Adipose tissue (tissue), 3 donors: ENCODE results near the gene PRG2. TPM values are rescaled to one million over a fixed set of nuclear protein-coding genes. Genes with fewer than 3 reads are reported as not detected.

Source experiments
- H3K27ac ChIP-seq: one replicate; pipeline ENCODE4 v1.5.1; 2013; ENCODE audit warnings: low read depth, low read length
- WGBS, 3 donors: extraction: QIAGEN DNeasy Blood & Tissue Kit; methylation state at CpG; one replicate each; pipeline ENCODE4 v1.1.7; 2013; 5-methylcytosine and 5-hydroxymethylcytosine counted together
- polyA plus RNA-seq, 3 donors: library from polyadenylated mRNA; stranded (reverse); fragments of 200-250 nt; gene quantifications; one replicate each; pipeline ENCODE4 v1.2.3, GENCODE V29; 2013
- donor health status: healthy with polysubstance abuse.
- donor health status: Bipolar disorder and iron deficiency.
- donor health status: healthy.

Gene PRG2
- polyA plus RNA-seq, 3 donors: 0.13 to 0.79 (median 0.13) TPM

DNA sequence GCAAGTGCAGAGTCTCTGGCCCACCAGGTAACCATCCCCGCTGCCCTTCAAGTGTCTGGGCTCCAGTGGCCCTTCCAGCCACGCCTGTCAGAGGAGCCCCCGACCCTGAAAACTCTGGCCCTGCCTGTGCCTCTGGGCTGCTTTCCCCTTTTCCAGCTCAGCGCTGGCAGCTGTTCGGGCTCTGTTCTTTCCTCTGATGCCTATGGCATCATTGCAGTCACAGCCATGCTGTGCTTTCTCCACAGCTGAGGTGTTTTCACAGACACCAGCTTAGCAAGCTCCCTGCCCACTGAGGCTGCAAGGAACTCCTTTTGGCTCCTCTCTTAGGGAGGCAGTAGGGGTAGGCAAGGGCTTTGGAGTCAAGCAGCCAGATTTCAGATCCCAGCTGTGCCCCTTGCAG lies 31.1 kb downstream of the PRG2 start:
- H3K27ac ChIP-seq: no peak overlapping the region
- 79 to 89% (median 83%) methylated on average over 5 of the region's 5 CpGs for WGBS, 3 donors

DNA sequence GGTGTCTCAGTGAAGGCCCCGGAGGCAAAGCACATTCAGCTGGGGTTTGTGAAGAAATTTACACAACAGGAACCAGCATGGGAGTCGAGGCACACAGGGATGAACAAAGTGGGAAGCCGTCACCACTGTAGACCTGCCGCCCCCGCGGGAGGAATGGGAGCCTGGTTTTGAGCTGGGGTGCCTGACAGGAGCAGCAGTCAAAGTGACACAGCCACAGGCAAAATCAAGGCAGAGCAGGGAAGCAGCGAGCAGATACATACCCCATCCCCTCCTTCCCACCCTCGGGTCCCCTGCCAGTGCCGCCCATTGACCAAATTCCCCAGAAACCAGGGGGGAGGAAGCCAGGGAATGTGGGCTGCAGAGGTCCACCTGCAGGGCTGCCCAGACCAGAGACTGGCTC lies 31.5 kb downstream of the PRG2 start:
- no peak overlapping the region for H3K27ac ChIP-seq
- 76 to 81% (median 80%) methylated on average over 6 to 9 of the region's 9 CpGs for WGBS, 3 donors

DNA sequence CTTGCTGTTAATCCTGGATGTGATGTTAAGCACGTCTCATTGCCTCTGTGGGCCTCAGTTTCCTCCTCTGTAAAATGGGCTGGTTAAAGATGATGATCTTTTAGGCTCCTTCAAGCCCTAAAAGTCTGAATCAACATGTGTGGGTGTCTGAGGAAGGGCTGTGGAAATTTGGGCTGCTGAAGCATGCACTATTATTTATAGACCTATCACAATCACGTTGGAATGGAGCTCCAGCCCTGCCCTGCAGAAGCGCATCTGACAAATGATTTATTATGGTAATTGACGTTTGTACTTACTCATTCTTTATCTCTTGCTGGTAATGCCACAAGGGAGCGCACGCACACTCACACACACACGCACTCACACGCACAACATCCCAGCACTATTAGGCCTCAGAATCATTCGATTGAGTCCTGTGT lies 31.9 kb downstream of the PRG2 start:
- WGBS, 3 donors: 68 to 73% (median 71%) methylated on average over 9 of the region's 9 CpGs
- no peak overlapping the region for H3K27ac ChIP-seq

DNA sequence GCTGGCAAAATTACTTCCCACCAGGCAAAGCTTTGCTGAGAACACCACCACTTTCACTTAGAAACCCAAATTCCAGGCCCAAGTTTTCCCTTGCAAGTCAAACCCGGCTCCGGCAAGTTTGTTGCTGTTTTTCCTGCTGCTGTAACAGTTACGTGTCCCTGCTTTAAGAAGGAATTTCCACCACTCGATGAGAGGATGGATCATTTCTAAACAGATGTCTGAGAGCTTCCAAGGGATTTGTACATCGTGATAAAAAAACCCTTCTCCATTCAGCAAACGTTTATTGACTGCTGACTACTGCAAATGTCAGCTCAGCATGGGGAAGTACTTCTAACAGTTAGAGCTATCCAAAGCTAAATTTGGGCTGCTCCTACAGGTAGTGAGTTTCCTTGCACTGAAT lies 32.6 kb downstream of the PRG2 start:
- no peak overlapping the region for H3K27ac ChIP-seq
- 29 to 62% (median 33%) methylated on average over 6 of the region's 6 CpGs for WGBS, 3 donors

DNA sequence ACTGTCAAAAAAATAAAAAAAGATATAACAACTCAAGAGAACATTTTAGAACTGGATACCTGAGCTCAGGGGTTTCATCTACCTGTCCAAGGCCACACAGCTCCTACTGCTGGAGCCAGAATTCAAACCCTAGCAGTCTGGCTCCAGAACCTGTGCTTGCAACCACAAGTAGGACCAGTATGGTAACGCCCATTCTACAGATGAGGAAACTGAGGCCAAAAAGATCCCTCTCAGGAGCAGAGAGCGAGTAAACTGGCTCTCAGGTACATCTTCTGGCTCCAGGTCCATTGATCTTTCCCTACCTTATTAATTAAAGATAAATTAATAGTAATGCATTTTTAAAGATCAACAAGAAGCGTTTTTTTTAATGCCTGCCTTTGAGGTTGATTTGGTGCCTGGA lies 33.1 kb downstream of the PRG2 start:
- no peak overlapping the region for H3K27ac ChIP-seq
- WGBS, 3 donors: 90 to 93% (median 90%) methylated on average over 3 of the region's 3 CpGs

DNA sequence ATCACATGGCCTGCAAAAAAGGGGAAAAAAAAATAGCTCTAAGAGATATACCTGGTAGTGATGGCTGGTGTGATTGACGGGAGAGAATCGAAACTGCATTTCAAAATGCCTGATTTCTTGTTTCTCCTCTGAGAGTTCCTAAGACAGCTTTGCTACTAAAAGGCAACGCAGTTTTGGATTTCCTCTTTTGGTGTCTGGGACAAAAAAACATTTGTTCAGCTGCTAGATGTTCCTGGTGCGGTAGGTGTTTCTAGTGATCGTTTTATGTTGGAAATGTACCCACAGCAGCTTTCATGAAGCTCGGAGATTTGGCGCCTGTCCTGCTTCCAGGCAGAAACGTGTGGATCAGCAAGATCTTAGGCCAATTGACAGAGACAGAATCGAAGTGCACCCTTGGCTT lies 34.2 kb downstream of the PRG2 start:
- H3K27ac ChIP-seq: no peak overlapping the region

DNA sequence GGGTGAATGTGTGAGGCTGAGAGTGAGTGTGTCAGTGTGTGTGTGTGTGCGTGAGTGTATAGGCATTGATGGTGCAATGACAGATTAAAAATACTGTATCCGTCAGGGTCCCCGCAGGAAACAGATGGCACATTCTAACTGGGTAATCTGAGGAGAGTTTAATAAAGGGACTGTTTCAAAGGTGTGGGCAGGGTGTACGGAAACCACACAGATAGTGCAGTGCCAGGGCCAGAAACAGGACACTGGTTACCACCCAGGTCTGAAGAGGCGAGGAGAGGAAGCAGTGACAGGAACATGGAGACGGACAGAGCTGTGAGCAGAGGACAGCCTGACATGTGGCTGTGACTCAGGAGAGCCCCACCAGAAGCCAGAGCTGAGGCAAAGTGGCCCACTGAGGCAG lies 35.8 kb downstream of the PRG2 start:
- 56 to 83% (median 71%) methylated on average over 6 of the region's 6 CpGs for WGBS, 3 donors

More for the DNA sequence above, 34.2 kb downstream of the PRG2 start:
- 43 to 52% (median 51%) methylated on average over 9 of the region's 9 CpGs for WGBS, 3 donors

DNA sequence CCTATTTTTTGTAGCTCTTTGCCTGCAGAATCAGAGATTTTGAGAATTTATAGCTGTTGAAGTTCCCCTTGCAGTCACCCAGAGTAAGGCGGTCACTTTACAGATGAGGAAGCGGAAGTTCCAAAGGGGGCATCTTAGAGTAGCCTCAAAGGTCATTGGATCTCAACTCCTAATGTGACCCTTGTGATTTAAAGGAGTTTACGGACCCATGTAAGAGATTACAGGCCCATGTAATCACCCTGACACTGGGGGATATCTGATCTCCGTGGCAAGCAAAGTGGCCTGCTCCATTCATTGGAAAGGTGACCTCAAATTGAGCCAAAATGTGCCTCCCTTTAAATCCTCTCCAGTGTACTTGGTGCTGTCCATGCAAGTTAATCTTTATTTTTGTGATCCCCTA lies 36.6 kb downstream of the PRG2 start:
- WGBS, 3 donors: 68 to 86% (median 69%) methylated on average over 4 of the region's 4 CpGs
- no peak overlapping the region for H3K27ac ChIP-seq

More for the DNA sequence above, 35.8 kb downstream of the PRG2 start:
- H3K27ac ChIP-seq: no peak overlapping the region

DNA sequence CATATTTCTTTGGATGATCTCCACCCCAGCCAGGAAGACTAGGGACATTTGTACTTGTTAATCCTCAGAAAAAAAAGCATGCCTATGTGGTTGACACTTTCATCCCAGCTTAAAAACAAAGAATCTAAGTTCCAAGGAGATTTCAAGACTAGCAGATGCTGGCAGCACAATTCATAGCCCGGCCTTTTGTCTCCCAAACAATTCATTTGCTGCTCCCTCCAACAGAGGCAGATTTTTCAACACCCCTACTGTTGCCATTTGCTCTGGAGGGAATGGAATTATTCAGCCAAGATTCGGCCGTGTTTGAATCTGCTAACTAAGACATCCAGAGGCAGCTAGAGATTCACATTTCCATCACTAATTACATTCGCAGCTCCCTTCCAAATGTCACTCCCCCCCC lies 37.0 kb downstream of the PRG2 start:
- H3K27ac ChIP-seq: no peak overlapping the region
- 55 to 70% (median 56%) methylated on average over 4 of the region's 4 CpGs for WGBS, 3 donors

DNA sequence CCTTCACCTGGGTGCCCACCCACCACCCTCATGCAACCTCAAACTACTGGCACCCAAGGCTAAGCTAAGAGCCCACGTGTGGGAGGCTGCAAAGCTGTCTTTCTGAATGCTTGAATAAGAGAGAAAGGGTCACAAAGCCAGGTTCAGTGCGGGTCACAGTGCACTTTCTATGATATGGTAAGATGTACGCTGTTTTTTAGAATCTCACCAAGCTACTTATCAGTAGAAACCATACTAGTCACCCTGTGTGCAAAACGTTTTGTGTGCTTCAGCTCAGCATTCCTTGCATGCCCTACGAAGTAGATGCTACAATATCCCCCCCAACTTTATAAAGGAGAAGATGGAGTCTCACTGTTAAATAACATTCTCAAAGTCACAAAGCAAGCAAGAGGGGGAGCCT lies 37.4 kb downstream of the PRG2 start:
- no peak overlapping the region for H3K27ac ChIP-seq
- 60 to 72% (median 61%) methylated on average over 5 of the region's 5 CpGs for WGBS, 3 donors

DNA sequence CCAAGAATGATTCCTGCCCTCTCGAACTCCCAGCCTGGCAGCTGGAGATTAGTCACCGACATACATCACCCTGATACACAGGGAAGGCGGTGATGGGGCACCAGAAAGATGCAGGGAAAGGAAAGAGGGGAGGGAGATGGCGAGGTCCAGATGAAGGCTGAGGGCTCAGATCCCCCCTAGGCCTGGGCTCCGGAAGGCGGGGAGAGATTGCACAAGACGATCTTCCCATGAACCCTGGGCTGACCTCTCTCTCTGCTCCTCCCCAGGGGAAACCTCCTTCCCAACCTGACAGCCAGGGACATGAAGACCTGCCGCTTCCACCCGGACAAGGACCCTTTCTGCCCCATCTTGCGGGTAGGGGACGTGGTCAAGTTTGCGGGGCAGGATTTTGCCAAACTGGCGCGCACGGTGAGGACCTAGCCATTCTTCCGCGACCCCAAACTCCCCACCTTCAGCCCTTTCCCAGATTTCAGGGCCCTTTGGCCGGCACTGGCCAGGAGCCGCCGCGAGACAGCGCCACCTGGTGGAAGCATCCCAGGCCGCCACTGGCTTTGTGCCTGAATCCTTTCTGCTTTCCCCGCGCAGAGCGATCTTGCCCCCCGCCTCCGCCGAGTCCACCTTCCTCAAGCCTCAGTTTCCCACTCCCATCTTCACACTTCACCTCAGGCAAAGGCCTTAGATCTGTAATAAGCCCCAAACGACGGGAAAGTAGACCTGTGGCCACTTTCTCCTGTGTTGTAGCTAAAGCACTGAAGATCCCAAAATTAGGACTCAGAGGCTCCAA lies 40.8 kb downstream of the PRG2 start:
- 23 to 25% (median 23%) methylated on average over 29 to 31 of the region's 31 CpGs for WGBS, 3 donors
- no peak overlapping the region for H3K27ac ChIP-seq

DNA sequence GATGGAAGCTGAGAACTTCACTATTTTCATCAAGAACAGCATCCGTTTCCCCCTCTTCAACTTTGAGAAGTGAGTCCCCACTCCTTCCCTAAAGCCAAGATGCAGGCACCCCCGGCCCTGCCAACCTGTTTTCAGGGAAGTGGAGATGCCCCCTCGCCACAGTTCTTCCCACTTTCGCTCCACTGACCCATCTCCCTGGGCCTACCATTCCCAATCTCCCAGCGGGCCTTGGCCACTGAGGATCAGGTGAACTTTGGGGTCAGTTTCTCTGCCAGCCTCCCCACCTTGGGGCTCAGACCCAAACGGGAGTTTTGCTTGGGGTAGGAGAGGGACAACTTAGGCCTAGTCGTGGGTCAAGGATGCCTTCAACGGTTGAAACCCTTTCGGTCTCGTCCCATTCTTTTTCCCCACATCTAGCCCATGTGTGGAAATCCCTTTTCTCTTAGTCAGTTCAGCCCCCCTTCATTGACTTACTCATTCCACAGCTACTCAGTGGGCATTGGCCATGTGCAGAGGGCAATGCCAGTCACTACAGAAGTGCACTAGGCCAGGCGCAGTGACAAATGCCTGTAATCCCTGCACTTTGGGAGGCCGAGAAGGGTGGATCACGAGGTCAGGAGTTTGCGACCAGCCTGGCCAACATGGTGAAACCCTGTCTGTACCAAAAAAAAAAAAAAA lies 41.7 kb downstream of the PRG2 start:
- H3K27ac ChIP-seq: no peak overlapping the region
- 89 to 93% (median 90%) methylated on average over 14 of the region's 14 CpGs for WGBS, 3 donors

DNA sequence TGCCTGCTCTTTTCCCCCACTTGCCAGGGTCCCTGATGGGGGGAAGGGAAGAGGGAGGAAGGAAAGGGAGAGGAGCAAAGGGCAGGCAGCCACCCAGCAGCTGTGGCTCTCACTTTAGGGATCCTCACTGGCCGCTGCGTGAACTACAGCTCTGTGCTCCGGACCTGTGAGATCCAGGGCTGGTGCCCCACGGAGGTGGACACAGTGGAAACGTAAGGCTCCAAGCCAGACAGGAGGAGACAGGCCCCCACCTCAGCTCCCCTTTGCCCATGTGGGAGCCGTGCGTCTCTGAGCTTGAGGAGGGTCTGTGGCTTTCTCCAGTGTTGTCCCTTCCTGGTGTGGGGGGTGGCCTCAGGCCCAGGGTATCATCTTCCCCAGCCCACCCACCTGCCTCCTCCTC lies 42.4 kb downstream of the PRG2 start:
- H3K27ac ChIP-seq: no peak overlapping the region
- 77 to 87% (median 80%) methylated on average over 7 of the region's 7 CpGs for WGBS, 3 donors

DNA sequence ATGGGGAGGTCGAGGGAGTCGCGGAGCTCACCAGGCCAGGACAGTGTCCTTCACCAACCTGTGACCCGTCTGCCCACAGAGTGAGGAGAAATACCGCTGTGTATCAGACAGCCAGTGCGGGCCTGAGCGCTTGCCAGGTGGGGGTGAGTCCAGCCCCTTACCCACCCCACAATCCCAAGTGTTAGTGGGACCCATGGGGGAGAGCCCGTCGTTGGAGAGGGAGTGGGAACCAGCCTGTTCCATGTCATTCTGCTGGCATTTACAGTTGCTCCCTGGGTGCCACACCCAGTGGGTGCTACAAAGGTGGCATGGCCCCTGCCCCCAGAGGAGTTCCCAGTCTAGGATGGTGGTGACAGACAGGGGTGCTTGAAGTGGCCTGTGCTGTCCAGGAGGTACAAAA lies 43.1 kb downstream of the PRG2 start:
- 85 to 89% (median 86%) methylated on average over 9 of the region's 9 CpGs for WGBS, 3 donors
- H3K27ac ChIP-seq: no peak overlapping the region

DNA sequence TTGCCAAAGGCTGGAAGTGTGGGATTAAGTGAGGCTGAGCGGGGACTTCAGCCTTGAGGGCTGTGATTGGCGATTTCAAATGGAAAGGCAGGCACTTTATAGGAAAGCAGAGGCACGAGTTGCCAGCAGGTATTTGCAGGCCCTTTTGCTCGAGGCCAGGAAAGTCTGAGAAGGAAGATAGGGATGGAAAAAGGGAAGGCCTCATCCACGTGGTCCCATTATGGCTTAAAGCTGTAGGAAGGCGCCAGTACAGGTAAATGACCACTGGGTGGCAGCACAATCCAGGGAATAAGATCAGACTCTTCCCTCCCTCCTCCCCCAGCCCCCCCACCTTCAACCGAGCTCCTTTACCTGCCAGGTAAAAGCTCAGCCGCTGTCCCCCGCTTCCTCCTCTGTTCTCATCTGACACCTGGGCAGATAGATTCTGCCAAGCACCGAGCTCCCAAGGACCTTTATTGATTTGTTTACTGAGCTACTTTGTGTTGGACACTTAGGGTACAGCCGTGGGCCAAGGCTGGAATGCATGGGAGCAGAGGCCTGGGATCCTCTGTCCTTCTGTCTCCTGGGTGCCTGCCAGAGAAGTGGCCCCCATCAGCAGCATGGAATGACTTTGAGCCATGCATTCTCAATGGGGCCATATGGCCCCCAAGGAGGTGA lies 44.8 kb downstream of the PRG2 start:
- H3K27ac ChIP-seq: no peak overlapping the region
- 16 to 21% (median 20%) methylated on average over 10 to 11 of the region's 11 CpGs for WGBS, 3 donors

DNA sequence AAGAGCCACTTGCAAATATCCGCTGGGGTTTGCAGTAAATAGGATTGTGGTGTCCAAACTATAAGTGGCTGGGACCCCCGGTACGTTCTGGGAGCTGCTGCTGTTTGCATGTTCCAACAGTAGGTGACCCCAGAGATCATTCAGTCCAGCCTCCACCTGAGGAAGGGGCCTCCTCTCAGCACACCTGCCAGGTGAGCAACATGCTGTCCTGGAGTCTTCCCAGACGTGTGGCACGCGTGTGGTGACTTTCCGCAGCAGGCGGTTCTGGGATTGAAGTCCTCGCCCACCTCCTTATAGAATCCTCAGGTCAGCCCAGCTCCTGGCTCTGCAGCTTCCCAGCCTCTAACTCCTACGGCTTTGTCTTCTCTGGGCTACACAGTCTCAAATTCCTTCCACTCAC lies 45.6 kb downstream of the PRG2 start:
- 90 to 95% (median 95%) methylated on average over 10 of the region's 10 CpGs for WGBS, 3 donors
- H3K27ac ChIP-seq: no peak overlapping the region

DNA sequence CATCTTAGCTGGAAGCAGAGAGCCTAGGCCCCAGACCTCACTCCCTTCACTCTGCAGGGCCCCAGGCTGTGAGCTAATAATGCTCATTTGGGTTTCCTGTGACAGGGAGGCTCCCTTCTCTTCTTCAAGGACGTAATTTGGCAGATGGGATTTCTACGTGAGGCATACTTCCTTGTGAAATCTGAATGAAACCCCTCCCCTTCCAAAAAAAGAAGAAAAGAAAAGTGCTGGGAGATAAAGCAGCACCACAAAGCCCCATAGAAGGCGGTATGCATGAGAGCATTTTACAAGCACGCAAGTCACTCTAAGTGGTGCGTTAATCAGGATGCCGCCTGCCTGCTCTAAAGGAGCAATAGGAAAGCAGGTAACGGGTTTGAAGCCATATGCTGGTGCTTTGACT lies 46.6 kb downstream of the PRG2 start:
- no peak overlapping the region for H3K27ac ChIP-seq
- WGBS, 3 donors: 81 to 83% (median 82%) methylated on average over 7 of the region's 7 CpGs

DNA sequence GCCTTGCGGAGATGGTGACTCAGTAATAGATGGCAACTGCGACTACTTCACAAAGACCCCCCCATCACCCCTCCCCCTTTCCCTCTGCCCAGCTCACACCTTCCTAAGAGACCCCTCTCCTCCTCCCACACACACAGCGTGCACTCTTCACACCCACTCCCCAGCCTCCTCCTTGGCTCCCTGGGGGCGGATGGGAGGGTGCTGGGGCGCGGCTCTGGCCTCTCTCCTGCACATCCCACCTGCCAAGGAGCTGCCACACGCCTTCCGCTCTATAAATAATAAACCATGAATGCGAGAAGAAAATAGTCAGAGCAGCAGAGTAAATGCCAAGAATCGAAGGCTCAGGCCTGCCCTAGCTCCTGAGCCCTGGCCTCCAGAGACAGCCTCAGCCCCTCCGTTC lies 47.7 kb downstream of the PRG2 start:
- no peak overlapping the region for H3K27ac ChIP-seq
- WGBS, 3 donors: 67 to 81% (median 78%) methylated on average over 11 of the region's 11 CpGs

DNA sequence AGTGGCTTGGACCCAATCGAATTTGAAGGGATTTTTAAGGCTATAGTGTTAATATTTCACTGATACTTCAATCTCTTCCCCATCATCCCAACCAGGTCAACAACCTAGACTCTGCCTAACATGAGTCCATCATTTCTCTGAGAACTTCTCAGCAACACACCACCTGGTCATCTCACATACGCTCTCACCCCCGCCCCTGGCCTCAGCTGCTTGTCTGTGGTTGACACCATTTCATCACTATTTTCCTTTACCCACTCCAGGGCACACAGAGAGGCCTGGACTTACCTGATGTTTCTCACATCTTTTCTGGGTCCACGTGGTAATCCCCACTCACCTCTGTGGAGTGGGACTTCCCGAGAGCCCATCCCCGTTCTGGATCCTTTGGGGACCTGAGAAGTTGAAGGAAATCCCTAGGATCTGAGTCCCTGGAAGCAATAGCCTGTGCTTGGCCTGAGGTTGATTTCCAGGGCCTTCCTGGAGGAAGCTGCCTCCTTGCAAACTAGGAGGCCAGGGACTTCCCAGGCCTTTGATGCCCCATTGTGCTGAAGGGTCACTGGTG lies 49.1 kb downstream of the PRG2 start:
- no peak overlapping the region for H3K27ac ChIP-seq
- 61 to 81% (median 80%) methylated on average over 6 of the region's 6 CpGs for WGBS, 3 donors
